Neutrophil (primary cell): ENCODE results near the gene FAM50B.

Experiments used
- H3K27ac ChIP-seq: fragments of 200-600 bp; sonication (generic); 2 replicates; pipeline ENCODE4 v1.5.1; 2016; ENCODE audit warnings: mild to moderate bottlenecking, moderate library complexity
- H3K27me3 ChIP-seq: fragments of 200-600 bp; sonication (generic); 2 replicates; pipeline ENCODE4 v1.6.0; 2016; ENCODE audit warnings: mild to moderate bottlenecking
- H3K36me3 ChIP-seq: fragments of 200-600 bp; sonication (generic); 2 replicates; pipeline ENCODE4 v1.5.1; 2017
- H3K4me1 ChIP-seq, 2 experiments: fragments of 200-600 bp in 1 of 2; sonication (generic) in 1 of 2; 1 replicate in 1 of 2; 2 replicates in 1 of 2; pipeline versions ENCODE4 v1.5.1 to v1.6.1; 2013 to 2016; ENCODE audit warnings: low read depth in 1 of 2, low read length in 1 of 2, mild to moderate bottlenecking in 1 of 2, moderate library complexity in 1 of 2; ENCODE audit not compliant: control insufficient read depth in 1 of 2, insufficient read depth in 1 of 2
- H3K4me3 ChIP-seq, 2 experiments: fragments of 200-600 bp in 1 of 2; sonication (generic) in 1 of 2; 1 replicate in 1 of 2; 2 replicates in 1 of 2; pipeline ENCODE4 v1.5.1; 2013 to 2016; ENCODE audit warnings: low read depth in 1 of 2, low read length in 1 of 2, mild to moderate bottlenecking in 1 of 2, moderate library complexity in 1 of 2
- H3K9me3 ChIP-seq: fragments of 200-600 bp; sonication (generic); 2 replicates; pipeline ENCODE4 v1.5.1; 2016
- CTCF ChIP-seq: fragments of 200-600 bp; sonication (generic); IDR thresholded peaks from 2 replicates; pipeline ENCODE4 v1.5.1; 2016; ENCODE audit warnings: antibody characterized with exemption

FAM50B gene

GRCh38 chr6:3878048-3878666 lies 29.0 kb downstream of the FAM50B start:
- no peak overlapping the region for H3K4me3 ChIP-seq
- TF ChIP-seq CTCF, result no peak
- no peaks in the 10 kb centered on the region for H3K36me3 ChIP-seq
- peaks cover 5% of the 10 kb centered on the region for H3K27me3 ChIP-seq
- no peaks in the 10 kb centered on the region for H3K4me1 ChIP-seq
- H3K27ac ChIP-seq, result no peak overlapping the region
- no peaks in the 10 kb centered on the region for H3K9me3 ChIP-seq

GRCh38 chr6:3879194-3879952 lies 30.2 kb downstream of the FAM50B start:
- Histone ChIP-seq H3K4me1 (no peaks in the 10 kb centered on the region), H3K9me3 (no peaks in the 10 kb centered on the region), H3K27ac (no peak overlapping the region), H3K4me3 (no peak overlapping the region), H3K27me3 (peaks cover 8% of the 10 kb centered on the region), H3K36me3 (no peaks in the 10 kb centered on the region)
- no peak for TF ChIP-seq CTCF

DNA sequence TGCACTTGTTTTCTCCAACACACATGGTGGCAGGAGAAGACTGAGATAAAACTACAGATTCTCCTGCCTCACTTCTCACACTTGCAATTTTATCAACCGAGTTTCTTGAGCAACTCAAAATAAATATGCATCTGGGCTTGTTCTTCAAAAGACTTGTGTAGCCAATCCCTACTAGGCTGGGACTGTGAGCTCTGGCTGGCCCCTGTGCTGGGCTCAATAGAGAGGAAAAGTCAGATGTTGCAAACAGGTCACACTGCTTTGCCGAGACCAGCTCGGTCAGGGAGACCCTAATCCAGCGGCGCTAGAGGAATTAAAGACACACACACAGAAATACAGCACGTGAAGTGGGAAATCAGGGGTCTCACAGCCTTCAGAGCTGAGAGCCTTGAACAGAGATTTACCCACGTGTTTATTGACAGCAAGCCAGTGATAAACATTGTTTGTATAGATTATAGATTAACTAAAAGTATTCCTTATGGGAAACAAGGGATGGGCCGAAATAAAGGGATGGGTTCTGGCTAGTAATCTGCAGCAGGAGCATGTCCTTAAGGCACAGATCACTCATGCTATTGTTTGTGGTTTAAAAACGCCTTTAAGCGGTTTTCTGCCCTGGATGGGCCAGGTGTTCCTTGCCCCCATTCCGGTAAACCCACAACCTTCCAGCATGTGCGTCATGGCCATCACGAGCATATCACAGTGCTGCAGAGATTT lies 32.7 kb downstream of the FAM50B start:
- no peak for TF ChIP-seq CTCF
- H3K27me3 ChIP-seq, result peaks cover 8% of the 10 kb centered on the region
- no peak overlapping the region for H3K27ac ChIP-seq
- no peaks in the 10 kb centered on the region for H3K36me3 ChIP-seq
- H3K4me1 ChIP-seq, result no peaks in the 10 kb centered on the region
- H3K9me3 ChIP-seq, result no peaks in the 10 kb centered on the region
- H3K4me3 ChIP-seq, result no peak overlapping the region

DNA sequence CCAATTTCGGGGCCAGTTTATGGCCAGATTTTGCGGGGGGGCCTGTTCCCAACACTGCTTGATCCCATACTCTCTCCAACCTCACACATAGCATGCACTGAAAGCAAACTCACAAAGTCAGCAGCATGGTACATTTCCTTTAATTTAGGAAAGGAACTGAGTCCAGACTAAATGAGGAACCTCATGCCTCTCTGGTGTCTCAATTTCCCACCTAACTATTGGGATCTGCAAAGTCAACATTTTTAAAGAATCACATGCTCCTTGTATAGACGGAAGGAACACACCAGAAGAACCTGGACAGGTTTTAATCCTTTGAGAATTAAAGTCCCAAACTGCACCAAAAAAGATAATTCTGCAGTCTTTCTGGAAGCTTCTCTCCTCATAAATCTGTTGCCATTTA lies 33.3 kb downstream of the FAM50B start:
- TF ChIP-seq CTCF, result no peak
- Histone ChIP-seq H3K4me1 (no peaks in the 10 kb centered on the region), H3K36me3 (no peaks in the 10 kb centered on the region), H3K9me3 (no peaks in the 10 kb centered on the region), H3K4me3 (no peak overlapping the region), H3K27me3 (peaks cover 8% of the 10 kb centered on the region), H3K27ac (no peak overlapping the region)

GRCh38 chr6:3882866-3883265 lies 33.7 kb downstream of the FAM50B start:
- Histone ChIP-seq H3K36me3 (no peaks in the 10 kb centered on the region), H3K27me3 (peaks cover 8% of the 10 kb centered on the region), H3K4me3 (no peak overlapping the region), H3K27ac (no peak overlapping the region), H3K9me3 (no peaks in the 10 kb centered on the region), H3K4me1 (no peaks in the 10 kb centered on the region)
- TF ChIP-seq CTCF, result no peak
